PFSK-1 (cell line): ENCODE results near the gene HAO2.

ENCODE experiments used
- POLR2AphosphoS5 ChIP-seq: IDR thresholded peaks from 2 replicates; pipeline ENCODE4 v1.6.1; 2012; ENCODE audit warnings: low read depth, mild to moderate bottlenecking, control low read depth, low read length, moderate library complexity
- TAF1 ChIP-seq: IDR thresholded peaks from 2 replicates; pipeline ENCODE4 v1.6.1; 2012; ENCODE audit warnings: low read length, control low read depth, borderline replicate concordance; ENCODE audit not compliant: insufficient read depth

DNA sequence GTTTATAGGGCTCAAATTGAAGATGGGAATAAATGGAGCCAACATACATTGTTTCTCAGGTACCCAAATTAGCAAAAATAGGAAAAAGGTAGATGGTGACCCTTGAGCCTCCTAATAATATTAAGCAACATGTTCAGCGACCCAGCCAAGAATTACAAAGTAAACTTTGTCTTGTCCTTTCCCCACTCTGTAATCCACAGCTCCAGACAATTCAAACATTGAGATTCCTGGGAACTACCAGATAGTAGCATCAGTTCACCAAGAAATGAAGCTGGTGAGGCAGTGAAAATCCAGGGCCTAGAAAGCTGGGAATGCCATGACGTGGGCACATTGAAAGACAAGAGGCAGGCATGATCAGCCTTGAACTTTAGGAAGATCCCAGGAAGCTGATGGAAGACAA lies 11.7 kb downstream of the HAO2 start:
- no peak for TF ChIP-seq POLR2AphosphoS5
- TF ChIP-seq TAF1, result no peak
